Measurements from ENCODE around the gene ITPRID1.

Gene ITPRID1

GRCh38 chr7:31688996-31689395 lies 175.1 kb downstream of the ITPRID1 start:
- no peak overlapping the region for H3K27ac ChIP-seq
- H3K4me3 ChIP-seq = no peak overlapping the region

- Histone ChIP-seq H3K27ac (no peak overlapping the region), H3K4me3 (no peak overlapping the region)
Measured at GRCh38 chr7:31690935-31691334, 177.0 kb downstream of the ITPRID1 start.

GRCh38 chr7:31692451-31692850 lies 178.6 kb downstream of the ITPRID1 start:
- no peak overlapping the region for H3K4me3 ChIP-seq
- H3K27ac ChIP-seq = no peak overlapping the region

- no peak overlapping the region for H3K4me3 ChIP-seq
Measured at GRCh38 chr7:31692871-31693270, 179.0 kb downstream of the ITPRID1 start.

GRCh38 chr7:31695859-31696614 lies 182.1 kb downstream of the ITPRID1 start:
- no peak overlapping the region for H3K4me3 ChIP-seq
- no peak overlapping the region for H3K27ac ChIP-seq

More at GRCh38 chr7:31692871-31693270, 179.0 kb downstream of the ITPRID1 start:
- H3K27ac ChIP-seq = no peak overlapping the region

GRCh38 chr7:31699050-31699449 lies 185.2 kb downstream of the ITPRID1 start:
- H3K4me3 ChIP-seq = no peak overlapping the region
- no peak overlapping the region for H3K27ac ChIP-seq

- H3K4me3 ChIP-seq = no peak overlapping the region
- H3K27ac ChIP-seq = no peak overlapping the region
Measured at GRCh38 chr7:31702354-31702753, 188.5 kb downstream of the ITPRID1 start.

- Histone ChIP-seq H3K27ac (no peak overlapping the region), H3K4me3 (no peak overlapping the region)
Measured at GRCh38 chr7:31705377-31705776, 191.5 kb downstream of the ITPRID1 start.

GRCh38 chr7:31707089-31707488 lies 193.2 kb downstream of the ITPRID1 start:
- Histone ChIP-seq H3K27ac (no peak overlapping the region), H3K4me3 (no peak overlapping the region)

All from skin epidermis (tissue), 12 donors.